Measurements from ENCODE around the gene METTL15.

DNA sequence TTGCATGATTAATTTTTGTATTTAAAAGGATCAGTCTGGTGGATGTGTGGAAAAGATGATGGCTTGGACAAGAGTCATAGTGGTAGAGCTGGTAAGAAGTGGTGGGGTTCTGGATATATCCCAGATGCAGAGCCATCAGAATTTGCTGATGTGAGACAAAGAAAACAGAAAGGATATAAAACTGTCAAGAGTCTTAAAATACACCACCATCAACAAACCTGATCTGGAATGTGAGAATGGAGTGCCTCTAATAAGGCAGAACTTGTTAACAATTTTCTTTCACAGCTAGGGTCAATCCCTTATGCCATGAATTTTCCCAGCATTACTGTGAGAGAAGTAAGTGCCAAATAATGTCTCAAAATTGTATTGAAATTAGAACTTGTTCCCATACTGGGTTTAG, 215.4 kb downstream of the METTL15 start:
- TF ChIP-seq, protein P1, sequence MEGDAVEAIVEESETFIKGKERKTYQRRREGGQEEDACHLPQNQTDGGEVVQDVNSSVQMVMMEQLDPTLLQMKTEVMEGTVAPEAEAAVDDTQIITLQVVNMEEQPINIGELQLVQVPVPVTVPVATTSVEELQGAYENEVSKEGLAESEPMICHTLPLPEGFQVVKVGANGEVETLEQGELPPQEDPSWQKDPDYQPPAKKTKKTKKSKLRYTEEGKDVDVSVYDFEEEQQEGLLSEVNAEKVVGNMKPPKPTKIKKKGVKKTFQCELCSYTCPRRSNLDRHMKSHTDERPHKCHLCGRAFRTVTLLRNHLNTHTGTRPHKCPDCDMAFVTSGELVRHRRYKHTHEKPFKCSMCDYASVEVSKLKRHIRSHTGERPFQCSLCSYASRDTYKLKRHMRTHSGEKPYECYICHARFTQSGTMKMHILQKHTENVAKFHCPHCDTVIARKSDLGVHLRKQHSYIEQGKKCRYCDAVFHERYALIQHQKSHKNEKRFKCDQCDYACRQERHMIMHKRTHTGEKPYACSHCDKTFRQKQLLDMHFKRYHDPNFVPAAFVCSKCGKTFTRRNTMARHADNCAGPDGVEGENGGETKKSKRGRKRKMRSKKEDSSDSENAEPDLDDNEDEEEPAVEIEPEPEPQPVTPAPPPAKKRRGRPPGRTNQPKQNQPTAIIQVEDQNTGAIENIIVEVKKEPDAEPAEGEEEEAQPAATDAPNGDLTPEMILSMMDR (IDR thresholded peaks at IDR 0.05; ENCODE audit: low read length), result no peak
- no peak for TF ChIP-seq EZH2 (IDR thresholded peaks at IDR 0.05; ENCODE audit: borderline replicate concordance, low read length)

Data from OCI-LY1 (cell line).